MM.1S (cell line): ENCODE data around the gene MYO16.

Experiments
- CTCF ChIP-seq: fragments of 300-600 bp; sonication (generic); IDR thresholded peaks from 2 replicates; pipeline ENCODE4 v1.5.1; 2016; ENCODE audit warnings: antibody characterized with exemption, low read length, mixed read lengths
- EZH2 ChIP-seq: fragments of 300-600 bp; sonication (generic); optimal IDR thresholded peaks from 2 replicates; pipeline ENCODE3; 2017; ENCODE audit warnings: low read depth, mild to moderate bottlenecking, antibody characterized with exemption, low read length, mixed read lengths

- TF ChIP-seq CTCF (no peak), EZH2 (no peak)
Measured at GRCh38 chr13:109206616-109207015, 577.2 kb downstream of the MYO16 start.
